H4 (cell line): ENCODE results near the gene KLLN. TPM values are rescaled to one million over a fixed set of nuclear protein-coding genes. Genes with fewer than 3 reads are reported as not detected.
"Not testable (repeated sequence)": the region's sequence is repeated elsewhere in the genome, so short reads cannot be mapped to it uniquely, and the experiment has no call there.

Experiments
- DNase-seq: peaks from one replicate; pipeline ENCODE4 v3.0.0-alpha.2; 2015; ENCODE audit warnings: low spot score
- total RNA-seq: library from RNA; depleted of rRNA; stranded (reverse); fragments of >200 nt; shearing (Covaris generic); gene quantifications from 2 replicates; pipeline ENCODE4 v1.2.3, GENCODE V29; 2014; rRNA removed

KLLN gene
- total RNA-seq, 1 experiment from 2014 or later = not detected

GRCh38 chr10:87842776-87843497 lies 20.4 kb downstream of the KLLN start:
- DNase-seq = no peak

DNA sequence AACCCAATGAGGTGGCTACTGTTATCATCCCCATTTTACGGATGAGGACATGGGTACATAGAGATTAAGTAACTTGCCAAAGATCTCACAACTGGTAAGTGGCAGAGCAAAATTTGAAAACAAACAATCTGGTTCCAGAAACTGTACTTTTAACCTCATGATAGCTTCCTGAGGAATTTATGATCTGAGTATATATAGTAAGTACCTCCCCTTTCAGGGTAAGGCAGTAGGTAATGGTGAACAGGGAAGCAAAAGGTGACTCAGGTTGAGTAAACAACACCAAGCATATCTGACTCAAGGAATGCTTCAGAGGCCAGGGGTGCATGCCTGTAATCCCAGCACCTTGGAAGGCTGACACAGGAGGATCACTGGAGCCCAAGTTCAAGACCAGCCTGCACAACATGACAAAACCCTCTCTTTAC lies 21.1 kb downstream of the KLLN start:
- no peak for DNase-seq

GRCh38 chr10:87841186-87841585 lies 22.1 kb downstream of the KLLN start:
- no peak for DNase-seq

- DNase-seq = no peak
Measured at GRCh38 chr10:87838650-87839049, 24.7 kb downstream of the KLLN start.

DNA sequence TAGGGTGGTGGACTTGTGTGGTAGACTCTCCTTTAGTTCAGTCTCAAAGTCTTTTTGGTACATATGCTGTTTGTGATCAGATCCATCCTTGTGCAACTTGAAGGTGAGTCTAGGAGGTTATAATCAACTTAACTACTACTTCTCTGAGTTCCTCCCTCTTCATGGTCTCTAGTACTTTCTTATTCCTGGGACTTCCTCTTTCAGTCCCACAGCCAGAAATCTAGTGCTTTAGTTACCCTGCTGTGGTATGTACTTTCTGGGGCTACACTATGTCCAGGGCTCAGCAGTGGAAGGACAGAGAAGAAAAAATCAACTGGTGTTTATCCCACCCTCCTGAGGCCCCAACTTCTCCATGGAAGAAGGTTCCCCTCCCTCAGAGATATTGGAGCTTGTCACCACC lies 25.9 kb downstream of the KLLN start:
- DNase-seq = no peak

DNA sequence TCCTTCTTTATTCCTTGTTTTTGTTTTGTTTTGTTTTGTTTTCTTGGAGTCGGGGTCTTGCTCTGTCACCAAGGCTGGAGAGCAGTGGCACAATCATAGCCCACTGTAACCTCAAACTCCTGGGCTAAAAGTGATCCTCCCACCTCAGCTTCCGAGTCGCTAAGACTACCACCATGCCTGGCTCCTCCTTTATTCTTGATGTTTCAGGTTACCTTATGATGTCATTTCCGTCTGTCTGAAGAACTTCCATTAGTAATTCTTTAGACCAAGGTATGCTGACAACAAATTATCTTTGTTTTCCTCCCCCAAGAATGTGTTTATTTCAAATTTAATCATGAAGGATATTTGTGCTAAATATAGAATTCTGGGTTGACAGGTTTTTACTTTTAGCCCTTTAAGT lies 27.2 kb downstream of the KLLN start:
- DNase-seq = no peak

GRCh38 chr10:87829986-87830729 lies 33.2 kb downstream of the KLLN start:
- no peak for DNase-seq

- not testable (repeated sequence) for DNase-seq
Measured at GRCh38 chr10:87829051-87829450, 34.3 kb downstream of the KLLN start.

DNA sequence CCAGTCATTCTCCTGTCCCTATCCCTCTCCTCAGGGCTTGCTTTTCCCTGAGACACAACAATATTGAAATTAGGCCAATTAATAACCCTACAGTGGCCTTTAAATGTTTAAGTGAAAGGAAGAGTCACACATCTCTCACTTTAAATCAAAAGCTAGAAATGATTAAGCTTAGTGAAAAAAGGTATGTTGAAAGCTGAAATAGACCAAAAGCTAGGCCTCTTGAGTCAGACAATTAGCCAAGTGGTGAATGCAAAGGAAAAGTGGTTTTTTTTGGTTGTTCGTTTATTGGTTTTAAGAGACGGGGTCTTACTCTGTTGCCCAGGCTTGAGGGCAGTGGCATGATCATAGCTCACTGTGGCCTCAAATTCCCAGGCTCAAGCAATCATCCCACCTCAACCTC lies 35.7 kb downstream of the KLLN start:
- no peak for DNase-seq

DNA sequence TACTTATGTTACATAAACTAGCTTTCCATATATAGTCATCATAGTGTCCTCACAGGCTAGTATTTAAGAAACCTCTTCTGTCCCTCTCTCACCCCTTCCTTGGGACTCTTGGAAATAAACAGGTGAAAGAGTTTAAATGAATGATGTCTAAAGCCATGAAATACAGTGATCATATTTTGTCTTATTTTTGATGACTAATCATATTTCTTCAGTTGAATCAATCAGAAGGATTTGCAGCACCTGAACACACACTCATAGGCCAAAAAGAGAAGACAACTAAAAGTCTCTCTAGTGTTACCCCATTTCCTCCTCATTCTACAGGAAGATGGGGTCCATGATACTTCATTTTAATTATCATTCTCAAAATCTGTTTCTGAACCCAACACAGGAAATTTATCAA lies 36.7 kb downstream of the KLLN start:
- no peak for DNase-seq

DNA sequence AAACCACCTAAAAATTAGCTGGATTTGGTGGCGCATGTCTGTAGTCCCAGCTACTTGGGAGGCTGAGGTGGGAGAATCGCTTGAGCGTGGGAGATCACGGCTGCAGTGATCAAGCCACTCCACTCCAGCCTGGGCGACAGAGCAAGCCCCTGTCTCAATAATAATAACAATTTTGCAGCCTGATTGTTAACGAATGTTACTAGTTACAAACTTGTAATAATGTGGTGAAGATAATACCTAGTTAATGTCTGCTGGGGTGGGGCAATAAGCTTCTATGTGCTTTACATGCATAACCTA lies 44.1 kb downstream of the KLLN start:
- no peak for DNase-seq

GRCh38 chr10:87818505-87819288 lies 44.6 kb downstream of the KLLN start:
- DNase-seq = no peak

GRCh38 chr10:87817609-87818504 lies 45.5 kb downstream of the KLLN start, which contains the start of gene ATAD1:
Gene ATAD1 (minus strand): TSS chr10:87818226. CDS start chr10:87814599, 3,627 bp downstream.
- no peak for DNase-seq

DNA sequence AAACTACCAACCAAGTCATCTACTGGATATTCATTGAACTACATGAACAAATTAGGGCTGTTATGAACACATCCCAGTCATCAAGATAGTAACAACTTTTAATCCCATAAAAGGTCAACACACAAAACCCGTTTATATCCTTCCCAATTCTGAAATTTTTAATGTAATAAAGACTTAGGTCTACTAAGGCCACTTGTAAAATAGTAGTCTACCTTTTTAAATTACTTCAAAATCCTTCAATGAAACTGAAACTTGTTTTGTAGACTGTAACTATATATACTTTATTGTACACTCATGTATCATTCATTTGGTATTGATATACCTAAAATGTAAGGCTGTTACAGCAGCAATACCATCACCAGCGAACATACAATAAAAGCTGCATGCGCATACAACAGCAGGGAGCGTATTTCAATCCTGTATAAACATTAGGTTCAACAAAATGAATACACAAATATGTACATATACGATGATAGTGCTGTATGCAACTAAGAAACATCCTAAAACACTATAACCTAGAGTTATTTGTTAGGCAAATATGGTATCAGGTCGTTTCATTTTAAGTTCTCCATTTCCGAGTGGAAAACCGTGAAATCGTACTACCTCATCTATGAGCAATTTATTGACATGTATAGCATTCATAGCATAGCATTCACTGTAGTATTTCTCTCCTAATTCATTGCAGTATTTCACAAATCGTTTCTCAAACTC lies 46.3 kb downstream of the KLLN start:
- no peak for DNase-seq

DNA sequence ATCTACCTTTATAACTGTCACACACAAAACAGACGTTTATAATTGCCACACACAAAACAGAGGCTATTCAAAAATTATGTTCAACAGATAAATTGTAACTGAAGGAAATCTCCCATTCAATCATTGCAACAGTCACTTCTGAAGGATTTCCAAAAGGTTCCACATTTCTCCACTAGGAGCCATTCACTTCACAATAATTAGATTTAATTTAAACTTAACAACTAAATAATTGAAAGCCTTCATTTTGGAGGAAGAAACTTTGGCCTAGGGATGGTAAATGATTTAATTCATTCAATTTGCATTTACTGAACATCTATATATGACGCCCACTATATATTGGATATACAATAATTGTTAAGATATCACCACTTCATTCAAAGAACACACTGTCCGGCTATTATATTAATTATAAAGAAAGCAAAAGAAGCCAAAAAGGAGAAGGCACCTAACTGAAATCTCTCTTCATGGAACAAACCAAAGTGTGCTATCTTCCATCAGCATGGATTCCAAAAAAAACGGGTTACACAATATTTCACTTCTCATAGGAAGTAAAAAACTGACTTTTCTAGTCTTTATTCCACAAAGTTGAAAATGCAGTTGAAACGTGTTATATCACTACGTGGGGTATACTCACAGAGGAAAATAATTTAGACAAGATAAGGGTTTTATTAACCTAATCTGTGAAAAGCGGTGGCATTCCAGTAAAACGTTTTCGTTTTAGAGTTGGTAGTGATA lies 47.0 kb downstream of the KLLN start:
- no peak for DNase-seq

Other genes starting within 250 kb of the KLLN start
- 0.17 TPM in 1 of 2 replicates, not detected in the other for gene PAPSS2, start 203.7 kb downstream of the KLLN start, total RNA-seq
- gene ATAD1, start 45.3 kb downstream of the KLLN start, total RNA-seq = 0.81 TPM in 1 of 2 replicates, not detected in the other
- not detected in 2 replicates for gene PTEN, start 92 bp upstream of the KLLN start, total RNA-seq